Measurements from ENCODE around the gene ADAM15.

ADAM15 gene

DNA sequence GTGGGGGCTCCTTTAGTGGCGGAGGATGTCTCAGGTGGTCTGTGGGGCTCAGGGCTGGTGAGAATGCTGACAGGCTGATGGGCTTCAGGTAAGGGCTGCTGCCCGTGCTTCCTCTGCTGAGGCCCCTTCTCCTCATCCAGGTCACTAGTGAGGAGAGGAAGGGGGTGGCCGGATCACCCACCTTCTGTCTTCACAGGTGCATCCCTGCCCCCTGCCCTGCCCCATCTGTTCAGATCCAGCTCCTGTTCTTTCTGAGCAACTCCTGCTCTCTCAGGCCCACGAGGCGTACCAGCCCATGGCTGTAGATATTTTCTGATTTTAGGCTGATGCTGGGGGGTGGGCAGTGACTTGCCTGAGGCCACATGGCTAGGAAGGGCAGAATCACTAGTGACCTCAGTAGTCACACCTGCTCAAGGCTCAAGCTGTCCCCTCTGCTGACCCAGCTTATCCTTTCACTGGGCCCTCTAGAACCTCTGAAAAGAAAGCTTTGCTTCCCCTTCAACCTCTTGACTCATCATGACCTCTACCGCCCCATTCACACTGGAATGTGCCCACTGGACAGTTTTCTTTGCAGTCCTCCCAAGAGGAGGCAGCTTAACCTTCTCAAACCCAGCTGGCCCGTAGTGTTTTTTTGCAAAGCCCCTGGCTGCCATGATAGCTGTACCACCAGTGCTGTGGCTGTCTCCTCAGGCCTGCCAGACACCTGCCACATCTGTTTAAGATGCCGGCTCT is 32.3 kb upstream of the ADAM15 start:
- H3K4me3 ChIP-seq (ENCODE audit: low read length) = no peak overlapping the region
- TF ChIP-seq, protein P1, sequence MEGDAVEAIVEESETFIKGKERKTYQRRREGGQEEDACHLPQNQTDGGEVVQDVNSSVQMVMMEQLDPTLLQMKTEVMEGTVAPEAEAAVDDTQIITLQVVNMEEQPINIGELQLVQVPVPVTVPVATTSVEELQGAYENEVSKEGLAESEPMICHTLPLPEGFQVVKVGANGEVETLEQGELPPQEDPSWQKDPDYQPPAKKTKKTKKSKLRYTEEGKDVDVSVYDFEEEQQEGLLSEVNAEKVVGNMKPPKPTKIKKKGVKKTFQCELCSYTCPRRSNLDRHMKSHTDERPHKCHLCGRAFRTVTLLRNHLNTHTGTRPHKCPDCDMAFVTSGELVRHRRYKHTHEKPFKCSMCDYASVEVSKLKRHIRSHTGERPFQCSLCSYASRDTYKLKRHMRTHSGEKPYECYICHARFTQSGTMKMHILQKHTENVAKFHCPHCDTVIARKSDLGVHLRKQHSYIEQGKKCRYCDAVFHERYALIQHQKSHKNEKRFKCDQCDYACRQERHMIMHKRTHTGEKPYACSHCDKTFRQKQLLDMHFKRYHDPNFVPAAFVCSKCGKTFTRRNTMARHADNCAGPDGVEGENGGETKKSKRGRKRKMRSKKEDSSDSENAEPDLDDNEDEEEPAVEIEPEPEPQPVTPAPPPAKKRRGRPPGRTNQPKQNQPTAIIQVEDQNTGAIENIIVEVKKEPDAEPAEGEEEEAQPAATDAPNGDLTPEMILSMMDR (IDR thresholded peaks at IDR 0.05; ENCODE audit: low read depth, low read length, poor library complexity, severe bottlenecking) = no peak
- TF ChIP-seq EZH2phosphoT487 (IDR thresholded peaks at IDR 0.05; ENCODE audit: borderline replicate concordance, low read length) = no peak
- no peaks in the 10 kb centered on the region for H3K9me2 ChIP-seq (replicated peaks; ENCODE audit: control insufficient read depth, low read length)
- H3F3A ChIP-seq (ENCODE audit: control insufficient read depth, insufficient read depth) = peaks cover 14% of the 10 kb centered on the region
- no peaks in the 10 kb centered on the region for H4K20me1 ChIP-seq (ENCODE audit: control insufficient read depth, insufficient read depth, low read depth, low read length)
- peaks cover 51% of the 10 kb centered on the region for H3K4me1 ChIP-seq (ENCODE audit: control insufficient read depth, low read length)
- H3K27ac ChIP-seq (ENCODE audit: low read depth, low read length) = no peak overlapping the region
- no peaks in the 10 kb centered on the region for H3K9me3 ChIP-seq (ENCODE audit: control insufficient read depth, insufficient read depth, low read length)
- no peak overlapping the region for H3K4me2 ChIP-seq (ENCODE audit: low read length)
- peaks cover 24% of the 10 kb centered on the region for H3K36me3 ChIP-seq (ENCODE audit: control insufficient read depth, low read length)
- H3K27me3 ChIP-seq (ENCODE audit: control insufficient read depth, low read length) = peaks cover 7% of the 10 kb centered on the region
- H3K79me2 ChIP-seq (ENCODE audit: control insufficient read depth, low read length) = no peaks in the 10 kb centered on the region

DNA sequence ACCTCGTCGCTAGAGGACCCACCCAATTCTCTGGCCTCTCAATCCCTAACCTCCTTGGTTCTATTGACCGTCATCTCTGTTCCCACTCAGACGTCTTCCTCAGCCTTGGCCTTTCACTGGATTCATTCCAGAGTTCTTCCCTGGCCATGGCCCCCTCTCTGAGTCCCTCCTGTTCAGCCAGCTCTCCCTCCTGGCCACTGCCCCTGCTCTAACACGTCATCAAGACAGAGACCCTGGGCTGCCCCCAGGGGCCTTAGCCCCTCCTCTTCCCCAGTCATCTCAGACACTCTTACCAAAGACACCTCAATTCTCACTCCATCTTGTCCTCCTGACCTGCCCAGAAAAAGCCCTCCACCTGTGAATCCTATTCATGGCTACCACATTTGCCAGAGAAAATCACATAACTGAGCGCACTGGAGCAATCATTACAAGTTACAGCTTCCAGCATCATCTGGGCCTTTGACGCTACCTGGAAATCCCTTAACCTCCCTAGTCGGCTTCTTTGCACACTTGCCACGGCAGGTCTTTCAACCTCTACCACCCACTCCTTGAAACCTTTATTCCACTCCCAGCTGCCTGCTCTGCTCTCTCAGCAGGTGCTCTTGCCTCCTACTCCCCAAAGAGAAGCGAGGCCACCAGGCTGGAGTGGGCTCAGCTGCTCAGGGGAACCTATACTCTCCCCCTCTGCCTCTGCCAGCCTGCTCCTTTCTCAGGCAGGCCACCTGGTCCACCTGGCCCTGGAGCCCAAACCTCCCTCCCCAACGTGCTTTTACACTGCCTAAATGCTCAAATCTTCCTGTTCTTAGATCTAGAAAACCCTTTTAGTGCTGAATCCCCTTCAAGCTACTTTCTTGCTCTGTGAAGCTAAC is 31.5 kb upstream of the ADAM15 start:
- peaks cover 43% of the 10 kb centered on the region for H3K4me1 ChIP-seq (ENCODE audit: control insufficient read depth, low read length)

DNA sequence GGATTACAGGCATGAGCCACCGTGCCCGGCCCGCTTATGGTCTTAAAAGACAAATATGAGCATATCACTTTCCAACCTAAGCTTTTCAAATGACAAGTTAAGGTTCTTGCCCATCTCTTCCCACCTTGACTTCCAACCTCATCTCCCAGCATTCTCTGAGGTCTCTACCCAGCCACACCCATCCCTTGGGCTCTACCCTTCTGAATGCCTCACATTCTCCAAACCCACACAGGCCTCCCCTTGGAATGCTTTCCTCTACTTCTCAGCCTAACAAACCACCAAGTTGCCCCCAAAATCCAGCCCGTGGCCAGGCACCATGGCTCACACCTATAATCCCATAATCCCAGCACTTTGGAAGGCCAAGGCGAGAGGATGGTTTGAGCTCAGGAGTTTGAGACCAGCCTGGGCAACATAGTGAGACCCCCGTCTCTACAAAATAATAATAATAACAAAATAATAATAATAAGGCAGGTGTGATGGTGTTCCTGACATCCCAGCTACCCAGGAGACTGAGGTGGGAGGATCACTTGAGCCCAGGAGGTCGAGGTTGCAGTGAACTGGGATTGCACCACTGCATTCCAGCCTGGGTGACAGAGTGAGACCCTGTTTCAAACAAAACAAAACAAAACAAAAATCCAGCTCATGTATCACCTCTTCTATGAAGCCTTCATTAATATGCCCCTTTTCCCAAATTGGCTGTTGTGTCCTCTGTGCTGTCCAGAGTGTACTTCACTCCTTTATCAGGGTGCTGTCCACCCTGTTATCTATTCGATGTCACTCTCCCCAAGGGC is 28.8 kb upstream of the ADAM15 start:
- no peak overlapping the region for H3K4me2 ChIP-seq (ENCODE audit: low read length)
- no peaks in the 10 kb centered on the region for H3K36me3 ChIP-seq (ENCODE audit: control insufficient read depth, low read length)
- H3K9me3 ChIP-seq (ENCODE audit: control insufficient read depth, insufficient read depth, low read length) = no peaks in the 10 kb centered on the region
- no peak overlapping the region for H3K27ac ChIP-seq (ENCODE audit: low read depth, low read length)
- TF ChIP-seq, protein P1 (IDR thresholded peaks at IDR 0.05; ENCODE audit: low read depth, low read length, poor library complexity, severe bottlenecking) = no peak
- TF ChIP-seq EZH2phosphoT487 (IDR thresholded peaks at IDR 0.05; ENCODE audit: borderline replicate concordance, low read length) = no peak
- H3K4me1 ChIP-seq (ENCODE audit: control insufficient read depth, low read length) = peaks cover 15% of the 10 kb centered on the region
- no peaks in the 10 kb centered on the region for H3K9me2 ChIP-seq (replicated peaks; ENCODE audit: control insufficient read depth, low read length)
- H4K20me1 ChIP-seq (ENCODE audit: control insufficient read depth, insufficient read depth, low read depth, low read length) = no peaks in the 10 kb centered on the region
- H3K4me3 ChIP-seq (ENCODE audit: low read length) = no peak overlapping the region
- peaks cover 13% of the 10 kb centered on the region for H3K27me3 ChIP-seq (ENCODE audit: control insufficient read depth, low read length)
- no peaks in the 10 kb centered on the region for H3K79me2 ChIP-seq (ENCODE audit: control insufficient read depth, low read length)
- H3F3A ChIP-seq (ENCODE audit: control insufficient read depth, insufficient read depth) = no peaks in the 10 kb centered on the region

More for the DNA sequence above, 31.5 kb upstream of the ADAM15 start:
- no peak overlapping the region for H3K4me3 ChIP-seq (ENCODE audit: low read length)
- peaks cover 9% of the 10 kb centered on the region for H3F3A ChIP-seq (ENCODE audit: control insufficient read depth, insufficient read depth)
- no peak for TF ChIP-seq EZH2phosphoT487 (IDR thresholded peaks at IDR 0.05; ENCODE audit: borderline replicate concordance, low read length)
- TF ChIP-seq, protein P1 (IDR thresholded peaks at IDR 0.05; ENCODE audit: low read depth, low read length, poor library complexity, severe bottlenecking) = no peak
- no peaks in the 10 kb centered on the region for H4K20me1 ChIP-seq (ENCODE audit: control insufficient read depth, insufficient read depth, low read depth, low read length)
- no peak overlapping the region for H3K4me2 ChIP-seq (ENCODE audit: low read length)
- no peaks in the 10 kb centered on the region for H3K79me2 ChIP-seq (ENCODE audit: control insufficient read depth, low read length)
- H3K27me3 ChIP-seq (ENCODE audit: control insufficient read depth, low read length) = peaks cover 12% of the 10 kb centered on the region
- H3K36me3 ChIP-seq (ENCODE audit: control insufficient read depth, low read length) = peaks cover 18% of the 10 kb centered on the region
- no peak overlapping the region for H3K27ac ChIP-seq (ENCODE audit: low read depth, low read length)
- H3K9me3 ChIP-seq (ENCODE audit: control insufficient read depth, insufficient read depth, low read length) = no peaks in the 10 kb centered on the region
- H3K9me2 ChIP-seq (replicated peaks; ENCODE audit: control insufficient read depth, low read length) = no peaks in the 10 kb centered on the region

Data from DOHH2 (cell line).